Jurkat, Clone E6-1 (cell line): ENCODE data around the gene KRTAP25-1. TPM values are rescaled to one million over a fixed set of nuclear protein-coding genes. Genes with fewer than 3 reads are reported as not detected.

Source experiments
- DNase-seq: peaks from one replicate; pipeline ENCODE4 v3.0.0-alpha.2; 2011; ENCODE audit warnings: low read depth, low spot score
- H3K4me3 ChIP-seq: 2 replicates; pipeline ENCODE4 v1.5.1; 2011; ENCODE audit warnings: mild to moderate bottlenecking, low read length, control low read depth, moderate library complexity
- polyA plus RNA-seq: library from polyadenylated mRNA; unstranded; fragments of >200 nt; gene quantifications from one replicate; pipeline ENCODE4 v1.2.1, GENCODE V29; 2012; ENCODE audit warnings: missing spikeins; ENCODE audit not compliant: insufficient read length, insufficient read depth

The KRTAP25-1 gene, protein sequence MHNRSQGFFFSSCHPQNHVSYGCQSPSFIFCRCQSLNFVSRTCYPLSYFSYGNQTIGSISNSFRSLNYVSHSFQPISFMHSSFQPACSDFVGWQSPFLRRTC
- not detected for polyA plus RNA-seq

GRCh38 chr21:30289215-30289614 lies at the start of gene KRTAP25-1:
KRTAP25-1 (minus strand) TSS chr21:30289514; CDS start chr21:30289490, 24 bp downstream.
- H3K4me3 ChIP-seq = no peak within 1 kb of the TSS
- no peak for DNase-seq

DNA sequence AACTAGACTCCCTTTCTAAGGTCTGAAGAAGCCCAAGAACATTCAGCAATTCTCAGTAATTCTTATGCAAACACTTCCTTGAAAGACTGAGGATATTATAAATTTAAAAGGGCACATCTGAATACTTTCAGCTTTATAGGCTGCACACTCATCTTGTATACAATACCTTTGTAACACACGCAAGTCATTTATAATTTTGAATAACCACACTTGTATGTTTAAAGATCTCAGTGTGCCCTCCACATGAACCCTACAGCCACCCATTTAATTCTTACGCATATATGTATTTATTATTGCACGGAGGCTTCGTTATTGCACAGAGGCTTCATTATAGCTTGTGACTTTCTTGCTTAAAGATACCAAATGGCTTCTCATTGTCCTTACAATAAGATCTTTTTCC lies 49.4 kb upstream of the KRTAP25-1 start:
- no peak overlapping the region for H3K4me3 ChIP-seq

GRCh38 chr21:30337772-30338171 lies 48.5 kb upstream of the KRTAP25-1 start:
- H3K4me3 ChIP-seq = no peak overlapping the region
- no peak for DNase-seq

More for the DNA sequence above, 49.4 kb upstream of the KRTAP25-1 start:
- DNase-seq = no peak

- DNase-seq = no peak
- H3K4me3 ChIP-seq = no peak within 1 kb of the TSS
These were observed 48.0 kb upstream of the KRTAP25-1 start, which contains the start of gene KRTAP27-1 for GRCh38 chr21:30337276-30337744. KRTAP27-1 (minus strand) TSS chr21:30337694; CDS start chr21:30337668, 26 bp downstream.

GRCh38 chr21:30336596-30336995 lies 47.3 kb upstream of the KRTAP25-1 start:
- no peak overlapping the region for H3K4me3 ChIP-seq
- no peak for DNase-seq

DNA sequence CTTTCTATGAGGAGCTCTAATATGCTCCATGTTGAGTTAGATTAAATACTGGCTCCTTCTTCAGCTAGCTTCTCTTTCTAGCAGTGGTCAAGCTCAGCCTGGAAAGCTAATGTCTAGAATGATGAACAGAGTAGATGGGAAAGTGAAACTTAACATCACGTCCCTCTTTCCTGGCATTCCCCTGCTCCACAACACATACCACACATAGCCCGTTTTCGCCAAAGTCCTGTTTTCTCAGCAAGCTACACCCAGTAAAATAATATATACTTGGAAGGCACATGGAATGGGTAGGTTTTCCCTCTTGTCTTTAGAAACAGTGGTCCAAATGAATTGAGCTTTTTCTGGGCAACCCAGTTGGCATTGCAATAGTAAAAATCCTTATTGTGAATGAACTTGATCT lies 44.4 kb upstream of the KRTAP25-1 start:
- no peak overlapping the region for H3K4me3 ChIP-seq
- no peak for DNase-seq

DNA sequence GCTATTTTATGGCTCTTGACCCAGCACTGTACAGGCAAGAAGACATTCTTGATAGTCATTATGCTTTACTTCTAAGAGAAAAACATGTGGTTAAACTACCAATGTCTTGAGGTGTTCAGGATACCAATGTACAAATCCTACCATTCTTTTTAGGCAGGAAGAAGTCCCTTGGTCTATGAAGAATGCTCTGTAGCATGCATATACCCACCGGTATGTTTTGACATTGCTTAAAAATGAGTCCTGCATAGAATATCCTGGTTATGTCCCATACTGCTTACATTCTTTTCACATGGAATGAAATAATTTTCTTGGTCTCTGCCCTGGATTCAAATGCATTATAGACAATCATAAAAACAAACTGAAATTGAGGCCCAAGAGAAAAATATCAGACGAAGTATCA lies 43.4 kb upstream of the KRTAP25-1 start:
- DNase-seq = no peak
- no peak overlapping the region for H3K4me3 ChIP-seq

DNA sequence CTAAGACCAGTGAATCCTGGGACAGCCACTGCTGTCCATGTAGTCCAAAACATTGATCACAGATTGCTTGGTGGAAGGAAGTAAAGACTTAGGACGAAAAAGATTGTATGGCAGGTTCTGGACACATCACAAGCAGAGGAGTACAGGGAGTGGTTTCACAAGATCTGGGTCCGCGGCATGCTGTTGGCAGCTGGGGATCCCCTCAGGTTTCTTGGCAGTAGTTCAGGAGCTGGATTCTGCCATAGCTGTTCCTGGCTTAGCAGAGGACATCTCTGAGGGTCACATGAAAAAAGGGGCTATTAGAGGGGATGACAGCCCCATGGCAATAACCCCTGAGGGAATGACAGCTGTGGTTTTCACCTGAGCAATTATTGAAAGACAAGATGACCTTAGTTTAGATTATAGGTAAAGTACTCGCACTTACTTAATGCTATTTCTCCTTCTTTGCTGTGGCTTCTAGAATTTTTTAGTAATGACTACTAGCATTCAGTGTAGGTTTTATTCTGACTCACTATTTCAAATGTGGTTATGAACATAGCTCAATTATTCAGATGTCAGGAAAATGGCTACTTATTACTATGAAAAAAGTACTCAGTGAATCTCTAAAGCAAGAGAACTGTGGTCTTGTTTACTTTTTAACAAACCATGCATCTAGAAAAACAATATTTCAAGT lies 40.0 kb upstream of the KRTAP25-1 start:
- no peak overlapping the region for H3K4me3 ChIP-seq
- no peak for DNase-seq

GRCh38 chr21:30326390-30326789 lies 37.1 kb upstream of the KRTAP25-1 start:
- no peak for DNase-seq
- no peak overlapping the region for H3K4me3 ChIP-seq

DNA sequence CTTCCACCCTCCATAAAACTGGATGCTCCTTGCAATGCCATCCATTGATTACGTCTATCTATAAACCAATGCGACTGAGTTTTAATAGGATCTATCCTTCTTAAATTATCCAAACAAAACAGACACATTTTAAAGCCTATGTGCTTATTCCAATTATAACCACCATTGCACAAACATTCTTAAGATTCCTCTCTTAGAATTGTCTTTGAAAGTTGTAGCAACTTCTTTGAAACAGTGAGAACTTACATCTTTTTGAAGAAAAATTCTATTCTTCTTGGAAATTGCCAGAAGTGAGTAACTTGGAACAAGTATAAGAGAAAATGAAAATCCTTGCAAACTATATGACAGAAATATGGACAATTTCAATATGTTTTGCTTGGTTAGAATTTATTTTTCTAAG lies 30.9 kb upstream of the KRTAP25-1 start, which contains the start of gene KRTAP26-1:
KRTAP26-1 (minus strand) TSS at position 101 of the 400 bp plus-strand sequence. CDS start 280 bp downstream, outside the sequence.
- H3K4me3 ChIP-seq = no peak within 1 kb of the TSS
- DNase-seq = no peak

DNA sequence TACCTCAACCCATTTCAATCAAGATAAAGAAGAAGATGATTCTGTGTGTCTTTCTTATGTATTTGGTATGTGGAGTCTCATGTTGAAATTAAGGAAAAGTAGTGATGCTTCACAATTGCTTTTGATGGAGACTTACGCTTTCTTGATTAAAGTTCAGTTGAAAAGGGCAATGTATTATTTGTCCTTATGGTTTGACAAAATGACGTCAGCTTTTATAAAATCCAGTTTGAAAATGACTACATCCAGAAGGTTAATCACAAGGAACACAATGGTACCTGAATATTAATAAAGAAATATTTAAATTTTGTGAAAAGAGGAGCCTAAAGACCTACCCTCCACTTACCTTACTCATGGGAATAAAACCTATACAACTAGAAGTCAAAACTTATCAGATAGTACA lies 26.4 kb upstream of the KRTAP25-1 start:
- no peak for DNase-seq
- no peak overlapping the region for H3K4me3 ChIP-seq

- no peak for DNase-seq
- H3K4me3 ChIP-seq = no peak overlapping the region
These were observed 17.6 kb upstream of the KRTAP25-1 start for GRCh38 chr21:30306884-30307283.

GRCh38 chr21:30305136-30305535 lies 15.8 kb upstream of the KRTAP25-1 start:
- DNase-seq = no peak
- H3K4me3 ChIP-seq = no peak overlapping the region

DNA sequence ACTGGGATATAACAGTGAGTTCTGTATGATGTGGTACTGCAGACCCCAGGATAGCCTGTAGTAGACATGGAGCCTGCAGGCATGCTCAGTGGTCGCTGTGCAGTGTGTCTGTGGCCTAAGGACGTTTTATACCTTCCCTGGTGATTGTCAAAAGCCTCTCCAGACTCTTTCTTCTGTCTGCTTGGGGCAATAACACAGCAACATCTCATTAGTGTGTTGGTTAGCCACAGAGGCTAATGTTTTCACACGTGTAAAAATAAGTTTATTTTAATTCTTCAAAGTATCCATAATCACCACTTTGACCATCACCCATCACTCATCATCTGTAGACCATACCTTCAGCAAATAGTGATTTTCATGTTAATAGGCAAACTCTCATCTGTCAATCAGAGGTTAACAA lies 6.5 kb downstream of the KRTAP25-1 start, which contains the start of gene KRTAP24-1:
KRTAP24-1 (minus strand) TSS at position 101 of the 400 bp plus-strand sequence; CDS start at position 83, 18 bp downstream.
- no peak for DNase-seq
- H3K4me3 ChIP-seq = no peak within 1 kb of the TSS

- no peak for DNase-seq
- no peak overlapping the region for H3K4me3 ChIP-seq
These were observed 17.7 kb downstream of the KRTAP25-1 start for GRCh38 chr21:30271611-30272010.

DNA sequence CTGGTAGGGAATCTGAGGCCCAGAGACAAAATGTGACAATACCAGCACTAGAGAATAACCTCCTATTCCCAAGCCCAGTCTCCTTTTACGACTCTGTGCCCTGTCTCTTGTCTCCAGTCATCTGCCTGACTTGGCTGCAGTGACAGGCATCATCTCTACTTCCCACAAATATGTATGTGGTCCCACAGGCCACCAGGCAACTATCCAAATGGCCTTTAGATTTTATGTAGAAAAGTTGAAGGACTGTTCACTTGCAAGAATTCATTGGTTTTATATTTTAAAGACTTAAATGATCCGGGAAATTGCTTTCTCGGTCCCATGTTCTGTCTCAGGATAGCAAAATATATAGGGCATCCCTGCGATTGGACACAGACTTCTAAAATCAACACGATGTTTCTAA lies 18.2 kb downstream of the KRTAP25-1 start:
- DNase-seq = no peak
- H3K4me3 ChIP-seq = no peak overlapping the region

- no peak overlapping the region for H3K4me3 ChIP-seq
- DNase-seq = no peak
These were observed 19.3 kb downstream of the KRTAP25-1 start for GRCh38 chr21:30269803-30270530.

DNA sequence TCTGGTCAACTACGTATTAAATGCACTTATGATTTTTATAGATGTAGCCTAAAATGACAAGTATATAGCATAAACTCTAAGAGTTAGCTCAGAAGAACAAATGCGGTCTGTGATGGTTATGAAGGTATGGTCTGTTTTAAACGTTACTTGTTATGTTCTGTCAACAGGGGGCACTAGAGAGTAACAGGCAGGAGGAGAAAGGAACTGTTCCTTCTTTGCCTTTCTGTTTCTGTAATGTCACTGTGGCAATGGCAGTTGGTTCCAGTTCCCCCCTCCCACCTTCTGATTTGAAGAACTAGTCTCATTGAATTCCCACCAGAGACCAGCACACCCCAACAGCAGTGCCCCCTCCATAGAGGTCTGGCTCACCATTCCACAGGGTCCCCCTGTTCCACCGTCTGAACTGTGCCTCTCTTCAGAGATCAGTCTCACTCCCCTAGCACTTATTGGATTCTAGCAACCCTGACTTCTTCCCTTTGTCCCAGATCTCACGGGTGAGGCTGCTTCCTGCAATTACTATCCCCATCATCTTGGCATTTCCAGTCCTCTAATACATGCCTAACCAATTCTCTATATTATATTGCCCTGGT lies 20.6 kb downstream of the KRTAP25-1 start:
- DNase-seq = peak; percentile 41
- no peak overlapping the region for H3K4me3 ChIP-seq

- DNase-seq = peak; percentile 37
- no peak overlapping the region for H3K4me3 ChIP-seq
These were observed 31.5 kb downstream of the KRTAP25-1 start for GRCh38 chr21:30257773-30258172.
